K562 (cell line): ENCODE measurements around the gene TNPO2. TPM values are rescaled to one million over a fixed set of nuclear protein-coding genes. Genes with fewer than 3 reads are reported as not detected.

ENCODE experiments used
- CTBP1 ChIP-seq: fragments of 450-650 bp; IDR thresholded peaks from 2 replicates; pipeline ENCODE4 v1.6.1; 2016; ENCODE audit warnings: borderline replicate concordance
- ERF ChIP-seq: fragments of 450-650 bp; formaldehyde crosslinking; IDR thresholded peaks from 2 replicates; pipeline ENCODE4 v1.4.0; 2020; ENCODE audit warnings: mild to moderate bottlenecking, mixed read lengths
- FOXO4 ChIP-seq: fragments of 450-650 bp; formaldehyde crosslinking; IDR thresholded peaks from 2 replicates; pipeline ENCODE4 v1.4.0; 2020; ENCODE audit warnings: mild to moderate bottlenecking, moderate library complexity
- KDM4B ChIP-seq, 2 experiments: fragments of 450-650 bp in 1 of 2; sonication (generic) in 1 of 2; IDR thresholded peaks; 2 replicates each; pipeline ENCODE4 v1.6.1; 2016 to 2017; ENCODE audit warnings: borderline replicate concordance in 2 of 2, antibody characterized with exemption in 1 of 2, low read depth in 1 of 2, mild to moderate bottlenecking in 1 of 2
- MAZ ChIP-seq, 2 experiments: fragments of 450-650 bp in 1 of 2; sonication (generic) in 1 of 2; formaldehyde crosslinking; IDR thresholded peaks in 1 of 2; conservative IDR thresholded peaks in 1 of 2; 2 replicates each; pipeline versions ENCODE4 v1.4.0 to v1.5.0; 2020; ENCODE audit warnings: mild to moderate bottlenecking in 1 of 2, missing genetic modification reagents in 1 of 2
- NR3C1 ChIP-seq: sonication (generic); formaldehyde crosslinking; IDR thresholded peaks from 2 replicates; pipeline ENCODE4 v1.8.1; 2022; ENCODE audit warnings: missing genetic modification reagents
- RERE ChIP-seq: sonication (generic); formaldehyde crosslinking; IDR thresholded peaks from 2 replicates; pipeline ENCODE4 v1.8.0; 2023; ENCODE audit warnings: missing genetic modification reagents, mild to moderate bottlenecking, borderline replicate concordance
- ZBTB12 ChIP-seq: fragments of 250-450 bp; sonication (Bioruptor Pico); IDR thresholded peaks from 2 replicates; pipeline ENCODE4 v1.4.0; 2020
- ZNF384 ChIP-seq: IDR thresholded peaks from 2 replicates; pipeline ENCODE4 v1.6.1; 2012; ENCODE audit warnings: low read depth, low read length, improper control_type of control experiment
- ZNF41 ChIP-seq: fragments of 250-450 bp; sonication (Bioruptor Pico); conservative IDR thresholded peaks from 2 replicates; pipeline ENCODE4 v1.4.0; 2020; ENCODE audit warnings: mild to moderate bottlenecking
- ZNF589 ChIP-seq: fragments of 200-800 bp; sonication (Bioruptor generic); IDR thresholded peaks from 2 replicates; pipeline ENCODE4 v1.6.1; 2016; ENCODE audit warnings: low read depth, missing genetic modification characterization, missing compliant biosample characterization
- polyA plus RNA-seq, 8 experiments: library from polyadenylated mRNA; depleted of rRNA in 4 of 8; stranded (reverse) in 5 of 8; unstranded in 3 of 8; fragments of >200 nt; fragmentation: Nextera tagmentation in 2 of 8; fragmentation: Illumina TruSeq in 1 of 8; extraction: Ambion mirVana in 2 of 8; extraction: Trizol in 1 of 8; gene quantifications; 2 replicates each; pipeline versions ENCODE4 v1.2.1 to v1.2.3, GENCODE V29; 2011 to 2014; ENCODE audit warnings: inconsistent platforms in 1 of 8, missing spikeins in 1 of 8
- total RNA-seq, 7 experiments: library from RNA; depleted of rRNA in 6 of 7; stranded (reverse); fragments of >200 nt in 6 of 7; fragmentation: Illumina TruSeq in 2 of 7; extraction: Trizol in 2 of 7; gene quantifications; 2 replicates each; pipeline versions ENCODE4 v1.2.1 to v1.2.3, GENCODE V29; 2011 to 2021; ENCODE audit warnings: low replicate concordance in 1 of 7
- TF ChIP-seq, protein P1 (sequence below): fragments of 450-650 bp; IDR thresholded peaks from 2 replicates; pipeline ENCODE4 v1.6.1; 2016
- TF ChIP-seq, protein P2 (sequence below): fragments of 450-650 bp; IDR thresholded peaks from 2 replicates; pipeline ENCODE4 v1.7.1; 2018; ENCODE audit warnings: mild to moderate bottlenecking, low read depth; ENCODE audit not compliant: partially characterized antibody

The TNPO2 gene
- total and polyA plus RNA-seq, 9 of the 15 experiments (the other 6 are each of a cell fraction or from before 2014, with no cell fraction given) = 6.0 to 126 (median 53.8) TPM

DNA sequence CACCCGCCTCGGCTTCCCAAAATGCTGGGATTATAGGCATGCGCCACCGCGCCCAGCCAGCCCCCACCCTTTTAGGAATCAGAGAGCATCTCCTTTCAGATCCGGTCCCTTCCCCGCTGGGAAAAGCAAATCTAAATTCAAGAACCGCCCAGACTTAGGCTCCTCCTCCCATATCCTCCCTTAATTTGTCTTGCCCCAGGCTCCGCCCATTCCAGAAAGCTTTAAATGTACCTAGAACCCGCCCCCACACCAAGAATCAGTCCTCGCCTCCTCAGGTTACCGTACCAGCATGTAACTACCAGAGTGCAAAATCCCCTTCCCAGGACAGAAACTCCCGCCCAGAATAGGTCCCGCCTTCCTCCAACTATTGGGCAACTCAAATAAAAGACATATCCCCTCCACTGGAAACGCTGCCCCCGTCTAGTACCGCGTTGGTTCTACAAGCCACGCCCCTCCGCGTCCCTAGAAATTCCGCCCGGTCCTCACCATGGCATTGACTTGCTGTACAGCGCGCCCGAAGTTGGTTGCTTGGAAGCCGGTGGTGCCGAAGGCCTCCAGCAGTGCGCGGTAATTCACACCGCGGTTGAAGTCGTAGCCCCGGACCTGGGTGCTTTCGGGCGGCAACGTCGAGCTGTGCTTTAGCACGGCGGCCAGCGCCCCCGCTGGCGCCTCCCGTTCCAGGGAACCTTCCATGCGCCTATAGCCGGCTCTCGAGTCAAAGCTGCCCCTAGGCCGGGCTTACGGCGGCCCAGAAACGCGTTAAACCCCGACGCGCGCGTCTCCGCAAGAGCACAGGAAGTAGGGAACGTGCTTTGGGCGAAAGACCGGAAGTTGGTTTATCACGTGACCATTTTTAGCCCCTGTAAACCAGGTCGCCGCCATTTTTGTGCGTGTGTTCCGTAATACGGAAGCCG lies 42.4 kb downstream of the TNPO2 start, which contains the start of gene DHPS (continued):
- TF ChIP-seq FOXO4 (no peak), MAZ (CRISPR knock-in tag; conservative IDR thresholded peaks at IDR 0.05 in 1 of 2, IDR thresholded peaks at IDR 0.05 in 1 of 2) (peak; percentile 16 to 73), ZNF589 (CRISPR knock-in tag) (peak; percentile 87), ZBTB12 (peak; percentile 19; the same call in 1 of the 2 replicates), ZNF41 (CRISPR knock-in tag) (no peak), NR3C1 (CRISPR knock-in tag) (no peak; the same call in 1 of the 2 replicates), ERF (CRISPR knock-in tag) (peak; percentile 83), ZNF384 (peak; percentile 99), KDM4B (IDR thresholded peaks at IDR 0.05; ENCODE audit: borderline replicate concordance in 2 of 2, low read depth in 1 of 2) (0 out of 4 replicates have a peak, but pooled peaks of 1 of the 2 experiments have one; percentile 59), RERE (CRISPR knock-in tag) (no peak), CTBP1 (peak; percentile 76)
- TF ChIP-seq, protein P1, sequence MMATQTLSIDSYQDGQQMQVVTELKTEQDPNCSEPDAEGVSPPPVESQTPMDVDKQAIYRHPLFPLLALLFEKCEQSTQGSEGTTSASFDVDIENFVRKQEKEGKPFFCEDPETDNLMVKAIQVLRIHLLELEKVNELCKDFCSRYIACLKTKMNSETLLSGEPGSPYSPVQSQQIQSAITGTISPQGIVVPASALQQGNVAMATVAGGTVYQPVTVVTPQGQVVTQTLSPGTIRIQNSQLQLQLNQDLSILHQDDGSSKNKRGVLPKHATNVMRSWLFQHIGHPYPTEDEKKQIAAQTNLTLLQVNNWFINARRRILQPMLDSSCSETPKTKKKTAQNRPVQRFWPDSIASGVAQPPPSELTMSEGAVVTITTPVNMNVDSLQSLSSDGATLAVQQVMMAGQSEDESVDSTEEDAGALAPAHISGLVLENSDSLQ = peak; percentile 67
- TF ChIP-seq, protein P2, sequence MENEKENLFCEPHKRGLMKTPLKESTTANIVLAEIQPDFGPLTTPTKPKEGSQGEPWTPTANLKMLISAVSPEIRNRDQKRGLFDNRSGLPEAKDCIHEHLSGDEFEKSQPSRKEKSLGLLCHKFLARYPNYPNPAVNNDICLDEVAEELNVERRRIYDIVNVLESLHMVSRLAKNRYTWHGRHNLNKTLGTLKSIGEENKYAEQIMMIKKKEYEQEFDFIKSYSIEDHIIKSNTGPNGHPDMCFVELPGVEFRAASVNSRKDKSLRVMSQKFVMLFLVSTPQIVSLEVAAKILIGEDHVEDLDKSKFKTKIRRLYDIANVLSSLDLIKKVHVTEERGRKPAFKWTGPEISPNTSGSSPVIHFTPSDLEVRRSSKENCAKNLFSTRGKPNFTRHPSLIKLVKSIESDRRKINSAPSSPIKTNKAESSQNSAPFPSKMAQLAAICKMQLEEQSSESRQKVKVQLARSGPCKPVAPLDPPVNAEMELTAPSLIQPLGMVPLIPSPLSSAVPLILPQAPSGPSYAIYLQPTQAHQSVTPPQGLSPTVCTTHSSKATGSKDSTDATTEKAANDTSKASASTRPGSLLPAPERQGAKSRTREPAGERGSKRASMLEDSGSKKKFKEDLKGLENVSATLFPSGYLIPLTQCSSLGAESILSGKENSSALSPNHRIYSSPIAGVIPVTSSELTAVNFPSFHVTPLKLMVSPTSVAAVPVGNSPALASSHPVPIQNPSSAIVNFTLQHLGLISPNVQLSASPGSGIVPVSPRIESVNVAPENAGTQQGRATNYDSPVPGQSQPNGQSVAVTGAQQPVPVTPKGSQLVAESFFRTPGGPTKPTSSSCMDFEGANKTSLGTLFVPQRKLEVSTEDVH = peak; percentile 85
